ENCODE measurements around the gene SOS1.
"Not testable (repeated sequence)": the region's sequence is repeated elsewhere in the genome, so short reads cannot be mapped to it uniquely, and the experiment has no call there.

The SOS1 gene

DNA sequence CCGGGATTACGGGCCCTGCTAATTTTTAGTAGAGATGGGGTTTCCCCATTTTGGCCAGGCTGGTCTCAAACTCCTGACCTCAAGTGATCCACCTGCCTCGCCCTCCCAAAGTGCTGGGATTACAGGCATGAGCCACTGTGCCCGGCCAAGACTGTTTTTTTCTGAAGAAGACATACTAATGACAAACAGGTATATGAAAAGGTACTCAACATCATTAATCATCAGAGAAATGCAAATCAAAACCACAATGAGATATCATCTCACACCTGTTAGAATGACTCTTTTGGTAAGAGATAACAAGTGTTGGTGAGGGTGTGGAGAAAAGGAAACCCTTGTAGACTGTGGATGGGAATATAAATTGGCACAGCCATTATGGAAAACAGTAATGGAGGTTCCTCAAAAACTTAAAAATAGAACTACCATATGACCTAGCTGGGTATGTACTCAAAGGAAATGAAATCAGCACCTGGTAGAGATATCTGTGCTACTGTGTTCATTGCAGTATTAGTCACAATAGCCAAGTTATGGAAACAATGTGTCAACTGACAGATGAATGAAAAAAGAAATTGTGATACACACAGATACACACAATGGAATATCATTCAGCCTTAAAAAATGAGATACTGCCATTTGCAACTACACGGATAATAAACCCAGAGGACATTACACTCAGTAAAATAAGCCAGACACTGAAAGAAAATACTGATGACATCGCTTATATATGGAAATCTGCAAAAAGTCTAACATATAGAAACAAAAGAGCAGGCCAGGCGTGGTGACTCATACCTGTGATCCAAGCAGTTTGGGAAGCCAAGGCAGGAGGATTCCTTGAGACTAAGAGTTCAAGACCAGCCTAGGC lies 20.8 kb downstream of the SOS1 start:
- no peak for DNase-seq (ENCODE audit: low read depth in 2 of 2)

GRCh38 chr2:39099310-39099869 lies 21.5 kb downstream of the SOS1 start:
- DNase-seq (ENCODE audit: low read depth in 2 of 2), result no peak

- no peak for DNase-seq (ENCODE audit: low read depth in 2 of 2)
Observed at GRCh38 chr2:39095624-39096023, 25.2 kb downstream of the SOS1 start.

- DNase-seq (ENCODE audit: low read depth in 2 of 2), result no peak
Observed at GRCh38 chr2:39094717-39095363, 26.0 kb downstream of the SOS1 start.

- DNase-seq (ENCODE audit: low read depth in 2 of 2), result no peak
Observed at GRCh38 chr2:39093218-39093898, 27.5 kb downstream of the SOS1 start.

DNA sequence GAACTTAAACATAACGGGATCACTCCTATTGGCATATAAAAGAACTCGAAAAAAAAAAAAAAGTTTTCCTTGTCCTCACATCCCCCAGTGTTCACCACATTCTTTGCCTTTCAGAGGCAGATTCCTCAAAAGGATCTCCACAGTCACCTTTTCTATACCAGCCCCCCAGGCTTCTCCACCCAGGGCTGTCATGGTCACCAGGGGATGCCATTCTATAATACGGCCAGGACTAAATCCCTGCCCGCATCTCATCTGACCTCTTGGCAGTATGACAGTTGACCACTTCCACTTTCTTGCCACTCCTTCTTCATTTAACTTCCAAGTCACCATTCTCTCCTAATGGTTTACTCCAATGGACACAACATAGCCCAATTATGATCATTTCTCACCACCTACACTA lies 29.3 kb downstream of the SOS1 start:
- DNase-seq (ENCODE audit: low read depth in 2 of 2), result no peak

GRCh38 chr2:39091063-39091462 lies 29.8 kb downstream of the SOS1 start:
- DNase-seq (ENCODE audit: low read depth in 2 of 2), result no peak

DNA sequence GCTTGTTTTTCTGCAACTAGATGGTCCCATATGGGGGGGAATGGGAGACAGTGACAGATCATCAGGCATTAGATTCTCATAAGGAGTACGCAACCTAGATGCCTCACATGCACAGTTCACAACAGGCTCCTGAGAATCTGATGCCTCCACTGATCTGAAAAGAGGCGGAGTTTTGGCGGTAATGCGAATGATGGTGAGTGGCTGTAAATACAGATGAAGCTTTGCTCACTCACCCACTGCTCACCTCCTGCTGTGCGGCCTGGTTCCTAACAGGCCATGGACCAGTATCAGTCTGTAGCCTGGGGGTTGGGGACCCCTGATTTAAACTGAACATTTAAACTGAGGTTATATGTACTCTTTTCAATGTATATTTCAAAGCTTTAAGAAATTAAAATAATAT lies 40.7 kb downstream of the SOS1 start:
- no peak for DNase-seq (ENCODE audit: low read depth in 2 of 2)

- DNase-seq (ENCODE audit: low read depth in 2 of 2), result no peak
Observed at GRCh38 chr2:39069890-39070465, 50.9 kb downstream of the SOS1 start.

- no peak for DNase-seq (ENCODE audit: low read depth in 2 of 2)
Observed at GRCh38 chr2:39069136-39069515, 51.7 kb downstream of the SOS1 start.

GRCh38 chr2:39068299-39069135 lies 52.3 kb downstream of the SOS1 start:
- no peak for DNase-seq (ENCODE audit: low read depth in 2 of 2)

GRCh38 chr2:39065616-39066015 lies 55.2 kb downstream of the SOS1 start:
- no peak for DNase-seq (ENCODE audit: low read depth in 2 of 2)

DNA sequence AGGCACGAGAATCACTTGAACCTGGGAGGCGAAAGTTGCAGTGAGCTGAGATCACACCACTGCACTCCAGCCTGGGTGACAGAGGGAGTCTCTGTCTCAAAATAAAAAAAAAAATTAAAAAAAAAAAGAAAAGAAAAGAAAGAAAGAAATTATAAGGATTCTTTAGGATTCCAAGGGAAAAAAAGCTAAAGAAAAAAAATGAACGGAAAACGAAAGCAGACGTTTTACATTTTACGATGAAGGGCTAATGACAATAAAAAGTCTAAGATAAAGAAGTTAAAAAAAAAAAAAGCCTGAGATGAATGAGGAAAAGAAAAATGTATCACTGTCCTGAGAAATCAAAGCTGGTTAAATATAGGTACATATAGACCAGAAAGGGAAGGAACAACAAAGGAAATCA lies 58.5 kb downstream of the SOS1 start:
- no peak for DNase-seq (ENCODE audit: low read depth in 2 of 2)

GRCh38 chr2:39061280-39061679 lies 59.6 kb downstream of the SOS1 start:
- no peak for DNase-seq (ENCODE audit: low read depth in 2 of 2)

DNA sequence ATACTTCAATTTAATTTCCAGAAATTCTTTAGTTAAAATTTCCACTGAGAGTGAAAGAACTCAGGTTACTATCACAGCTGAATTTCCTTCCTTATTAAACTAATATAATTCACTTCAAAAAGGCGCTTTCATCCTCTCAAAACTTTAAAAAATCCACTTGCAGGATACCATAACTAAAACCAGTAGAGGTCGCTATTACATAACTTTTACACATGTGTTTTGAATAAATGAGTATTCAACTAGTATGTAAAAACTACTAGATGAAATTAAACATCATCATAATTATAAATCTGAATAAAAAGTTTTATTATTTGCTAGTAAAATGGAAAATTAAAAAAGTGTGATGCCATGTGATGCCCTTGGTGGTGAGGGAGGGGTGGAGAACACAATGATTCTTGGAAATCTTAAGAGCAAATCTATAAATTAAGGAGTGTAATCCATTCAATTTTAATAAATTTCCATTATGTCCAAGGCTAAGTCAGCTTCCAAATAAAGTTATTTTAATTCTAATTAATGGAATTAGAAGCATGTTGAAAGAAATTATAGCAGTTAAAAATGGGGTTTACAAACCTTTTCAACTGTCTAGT lies 61.4 kb downstream of the SOS1 start:
- no peak for DNase-seq (ENCODE audit: low read depth in 2 of 2)

GRCh38 chr2:39058101-39058500 lies 62.8 kb downstream of the SOS1 start:
- no peak for DNase-seq (ENCODE audit: low read depth in 2 of 2)

DNA sequence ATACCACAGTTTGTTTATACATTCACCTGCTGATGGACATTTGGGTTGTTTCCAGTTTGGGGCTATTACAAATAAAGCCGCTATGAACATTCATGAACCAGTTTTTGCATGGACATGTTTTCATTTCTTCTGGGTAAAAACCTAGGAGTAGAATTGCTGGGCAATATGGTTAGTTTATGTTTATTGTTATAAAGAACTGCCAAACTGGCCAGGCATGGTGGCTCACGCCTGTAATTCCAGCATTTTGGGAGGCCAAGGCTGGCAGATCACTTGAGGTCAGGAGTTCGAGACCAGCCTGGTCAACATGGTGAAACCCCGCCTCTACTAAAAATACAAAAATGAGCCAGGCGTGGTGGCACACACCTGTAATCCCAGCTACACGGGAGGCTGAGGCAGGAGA lies 68.2 kb downstream of the SOS1 start:
- DNase-seq (ENCODE audit: low read depth in 2 of 2), result not testable (repeated sequence)

DNA sequence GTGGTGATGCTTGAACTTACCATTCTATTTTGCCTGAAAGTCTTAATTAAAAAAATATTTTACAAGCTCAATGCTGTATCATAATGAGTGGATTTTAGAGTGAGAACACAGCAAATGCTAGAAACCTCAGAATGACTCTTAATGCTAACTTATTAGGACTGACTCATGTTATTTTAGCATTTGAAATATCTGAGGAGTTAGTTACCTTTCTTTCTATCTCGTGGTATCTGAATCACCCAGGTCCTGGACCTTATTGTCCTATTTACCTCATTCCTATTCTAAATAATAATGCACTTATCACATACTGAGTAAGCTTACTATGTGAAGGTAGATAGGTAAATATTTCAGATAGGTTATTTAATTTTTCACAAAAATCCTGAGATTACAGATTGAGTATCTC lies 70.7 kb downstream of the SOS1 start:
- no peak for DNase-seq (ENCODE audit: low read depth in 2 of 2)

DNA sequence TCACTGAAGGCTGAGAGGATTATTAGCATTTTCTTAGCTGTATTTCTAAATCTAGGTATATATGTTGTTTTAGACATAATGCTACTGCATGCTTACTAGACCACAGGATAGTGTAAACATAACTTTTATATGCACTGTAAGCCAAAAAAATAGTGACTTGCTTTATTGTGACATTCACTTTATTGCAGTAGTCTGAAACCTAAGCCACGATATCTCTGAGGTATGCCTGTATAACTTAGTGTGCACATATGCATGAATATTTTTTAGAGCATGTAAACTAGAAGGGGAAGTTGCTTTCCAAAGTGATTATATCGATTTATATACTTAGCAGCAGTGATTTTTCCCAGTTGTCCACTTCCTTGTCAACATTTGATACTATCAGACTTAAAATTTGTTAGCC lies 81.8 kb downstream of the SOS1 start:
- DNase-seq (ENCODE audit: low read depth in 2 of 2), result no peak

DNA sequence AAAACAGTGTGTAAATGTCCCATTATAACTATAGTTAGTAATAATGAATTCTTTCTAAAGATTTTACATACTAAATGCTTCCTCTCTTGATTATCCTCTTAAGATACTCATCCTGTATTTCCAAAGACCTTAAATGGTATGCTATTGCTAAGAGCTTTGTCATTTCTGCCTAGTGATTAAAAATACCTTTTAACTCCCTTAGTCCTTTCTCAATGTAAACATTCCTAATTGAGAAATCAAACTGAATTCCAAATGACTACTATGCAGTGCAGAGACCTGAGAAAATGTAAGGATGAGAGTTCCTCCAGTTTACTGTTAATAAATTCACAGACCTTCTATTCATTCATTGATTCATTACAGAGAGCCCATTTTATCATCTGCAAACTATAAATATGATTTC lies 86.9 kb downstream of the SOS1 start:
- DNase-seq (ENCODE audit: low read depth in 2 of 2), result no peak

- DNase-seq (ENCODE audit: low read depth in 2 of 2), result no peak
Observed at GRCh38 chr2:39027421-39027820, 93.4 kb downstream of the SOS1 start.
